ENCODE data around the gene DPP9.
"Not testable (repeated sequence)": the region's sequence is repeated elsewhere in the genome, so short reads cannot be mapped to it uniquely, and the experiment has no call there.

The DPP9 gene

DNA sequence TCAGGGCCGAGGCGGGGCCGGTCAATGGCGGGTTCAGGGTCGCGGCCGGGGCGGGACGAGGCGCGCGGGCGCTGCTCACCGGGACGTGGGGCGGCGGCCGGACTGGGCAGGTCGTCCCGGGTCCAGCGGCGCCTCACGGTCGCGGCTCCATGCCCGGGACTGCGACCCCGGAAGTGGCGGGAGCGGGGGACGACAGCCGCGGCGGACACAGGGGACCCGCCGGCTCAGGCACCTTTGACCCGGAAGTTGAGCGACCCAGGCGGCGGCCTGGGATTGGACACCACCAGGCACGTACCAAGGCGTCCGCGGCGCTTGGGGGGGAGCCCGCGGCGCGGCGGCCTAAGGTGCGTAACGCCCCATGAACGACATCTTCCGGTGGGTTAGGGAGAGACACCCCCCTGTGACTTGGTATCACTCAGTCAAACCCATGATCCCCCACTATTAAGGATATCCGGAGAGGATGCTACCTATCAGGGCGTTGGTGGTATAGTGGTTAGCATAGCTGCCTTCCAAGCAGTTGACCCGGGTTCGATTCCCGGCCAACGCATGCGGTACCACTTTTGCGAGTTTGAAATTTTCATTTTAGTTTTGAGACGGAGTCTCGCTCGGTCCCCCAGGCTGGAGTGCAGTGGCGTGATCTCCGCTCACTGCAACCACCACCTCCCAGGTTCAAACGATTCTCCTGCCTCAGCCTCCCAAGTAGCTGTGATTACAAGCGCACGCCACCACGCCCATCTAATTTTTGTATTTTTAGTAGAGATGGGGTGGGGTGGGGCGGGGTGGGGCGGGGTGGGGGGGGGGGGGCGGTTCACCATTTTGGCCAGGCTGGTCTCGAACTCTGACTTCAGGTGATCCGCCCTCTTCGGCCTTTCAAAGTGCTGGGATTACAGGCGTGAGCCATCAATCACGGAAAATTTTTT lies at the start of gene DPP9:
DPP9 (minus strand) TSS at position 248 of the 920 bp plus-strand sequence. CDS start 3,936 bp downstream, outside the sequence.
- peak; percentile 98 for DNase-seq

GRCh38 chr19:4773047-4773640 lies 49.5 kb upstream of the DPP9 start:
- no peak for DNase-seq

- DNase-seq: no peak
These were observed 48.9 kb upstream of the DPP9 start for GRCh38 chr19:4772566-4772965.

- DNase-seq: peak; percentile 91
These were observed 45.5 kb upstream of the DPP9 start for GRCh38 chr19:4768934-4769777.

DNA sequence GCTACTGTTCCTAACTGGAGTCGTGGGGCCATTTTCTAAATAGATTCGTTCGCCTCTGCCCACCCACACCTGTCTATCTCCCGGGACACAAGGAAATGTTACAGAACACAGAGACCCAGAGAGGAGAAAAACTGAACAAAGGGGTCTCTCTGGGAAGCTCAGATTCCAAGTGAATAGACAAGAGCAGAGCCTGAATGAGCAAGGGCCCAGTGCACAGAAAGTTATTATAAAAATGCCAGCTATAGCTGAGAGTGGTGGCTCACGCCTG lies 40.7 kb upstream of the DPP9 start:
- no peak for DNase-seq

GRCh38 chr19:4763021-4763420 lies 39.4 kb upstream of the DPP9 start:
- no peak for DNase-seq

DNA sequence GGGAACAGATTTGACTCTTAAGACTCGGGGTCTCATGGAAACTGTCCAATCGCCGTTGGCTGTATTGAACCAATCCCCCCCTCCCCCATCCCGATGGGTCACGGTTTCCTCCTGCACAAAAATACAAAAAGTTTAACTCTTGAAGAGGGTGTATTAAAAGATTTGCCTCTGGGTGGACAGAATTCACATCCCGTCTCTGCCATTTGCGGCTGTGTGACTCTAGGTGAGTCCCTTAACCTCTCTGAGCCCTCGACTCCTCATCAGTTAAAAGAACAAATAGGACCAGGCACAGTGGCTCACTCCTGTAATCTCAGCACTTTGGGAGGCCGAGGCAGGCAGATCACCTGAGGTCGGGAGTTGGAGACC lies 36.6 kb upstream of the DPP9 start:
- no peak for DNase-seq

- peak; percentile 92 for DNase-seq
These were observed 36.0 kb upstream of the DPP9 start for GRCh38 chr19:4759388-4760284.

DNA sequence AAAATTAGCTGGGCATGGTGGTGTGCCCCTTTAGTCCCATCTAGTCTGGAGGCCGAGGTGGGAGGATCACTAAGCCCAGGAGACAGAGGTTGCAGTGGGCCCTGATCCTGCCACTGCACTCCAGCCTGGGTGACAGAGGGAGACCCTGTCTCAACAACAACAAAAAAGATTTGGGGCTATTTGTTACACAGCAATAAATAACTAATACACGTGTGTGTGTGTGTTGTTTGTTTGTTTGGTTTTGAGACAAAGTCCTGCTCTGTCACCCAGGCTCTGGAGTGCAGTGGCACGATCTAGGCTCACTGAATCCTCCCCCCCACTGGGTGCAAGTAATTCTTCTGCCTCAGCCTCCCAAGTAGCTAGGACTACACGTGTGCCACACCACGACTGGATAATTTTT lies 35.0 kb upstream of the DPP9 start:
- no peak for DNase-seq

DNA sequence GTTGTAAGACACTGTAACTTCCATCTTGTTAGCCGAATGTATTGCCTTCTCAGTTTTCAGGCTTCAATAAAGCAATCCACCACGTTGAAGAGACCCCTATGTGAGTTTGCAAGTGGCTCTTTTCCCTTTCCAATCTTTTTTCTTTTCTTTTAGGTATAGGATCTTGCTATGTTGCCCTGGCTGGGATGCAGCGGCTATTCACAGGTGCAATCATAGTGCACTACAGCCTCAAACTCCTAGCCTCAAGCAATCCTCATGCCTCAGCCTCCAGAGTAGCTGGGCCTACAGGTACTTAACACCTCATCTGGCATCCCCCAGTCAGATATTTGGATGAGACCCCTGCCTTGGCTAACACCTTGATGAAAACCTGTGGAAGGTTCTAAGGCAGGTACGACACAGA lies 34.4 kb upstream of the DPP9 start:
- DNase-seq: no peak

DNA sequence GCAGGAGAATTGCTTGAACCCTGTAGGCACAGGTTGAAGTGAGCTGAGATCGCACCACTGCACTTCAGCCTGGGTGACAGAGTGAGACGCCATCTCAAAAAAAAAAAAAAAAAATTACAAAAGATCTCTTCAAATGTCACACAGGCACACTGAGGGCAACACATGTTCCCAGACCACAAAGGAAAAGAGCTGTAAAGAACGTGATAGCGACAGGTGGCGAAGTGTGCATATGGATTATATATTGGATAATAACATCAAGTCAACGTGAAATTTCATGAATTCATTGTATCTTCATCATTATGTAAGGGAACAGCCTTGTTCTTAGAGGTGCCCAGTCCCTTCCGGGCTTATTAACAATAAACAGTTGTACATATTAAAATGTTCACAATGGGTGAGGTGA lies 31.8 kb upstream of the DPP9 start:
- DNase-seq: no peak

GRCh38 chr19:4754248-4754647 lies 30.6 kb upstream of the DPP9 start:
- no peak for DNase-seq

DNA sequence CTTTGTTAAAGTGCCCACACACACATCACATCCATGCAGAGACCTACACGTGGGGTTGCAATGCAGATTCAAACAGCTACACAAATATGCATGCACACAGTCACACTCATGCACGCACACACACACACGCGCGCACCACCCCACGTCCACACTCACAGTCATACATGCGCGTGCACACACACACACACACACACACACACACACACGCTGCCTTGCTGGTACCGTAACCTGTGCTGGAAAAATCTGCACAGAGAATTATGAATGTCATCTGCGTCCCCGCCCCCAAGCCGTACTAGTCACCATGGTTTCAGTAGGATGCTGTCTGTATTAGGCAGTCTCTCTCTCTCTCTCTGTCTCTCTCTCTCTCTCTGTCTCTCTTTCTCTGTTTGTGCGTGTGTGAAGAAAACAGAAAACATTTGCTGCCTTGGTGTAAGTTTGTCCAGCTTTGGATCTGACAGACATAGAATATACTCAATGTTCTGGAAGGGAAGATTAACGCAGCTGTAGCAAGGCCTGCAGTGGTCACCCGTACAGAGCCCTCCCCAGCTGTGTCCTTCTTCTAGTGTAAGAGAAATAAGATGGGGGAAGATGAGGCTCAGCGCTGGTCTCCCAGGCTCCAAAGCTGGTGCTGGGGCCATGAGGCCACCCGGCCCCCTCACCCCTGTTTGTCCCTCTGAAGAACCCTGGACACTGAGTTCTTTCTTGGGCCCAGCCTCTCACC lies 26.4 kb upstream of the DPP9 start:
- DNase-seq: no peak

GRCh38 chr19:4748589-4748988 lies 24.9 kb upstream of the DPP9 start:
- no peak for DNase-seq

GRCh38 chr19:4748185-4748584 lies 24.5 kb upstream of the DPP9 start:
- DNase-seq: no peak

DNA sequence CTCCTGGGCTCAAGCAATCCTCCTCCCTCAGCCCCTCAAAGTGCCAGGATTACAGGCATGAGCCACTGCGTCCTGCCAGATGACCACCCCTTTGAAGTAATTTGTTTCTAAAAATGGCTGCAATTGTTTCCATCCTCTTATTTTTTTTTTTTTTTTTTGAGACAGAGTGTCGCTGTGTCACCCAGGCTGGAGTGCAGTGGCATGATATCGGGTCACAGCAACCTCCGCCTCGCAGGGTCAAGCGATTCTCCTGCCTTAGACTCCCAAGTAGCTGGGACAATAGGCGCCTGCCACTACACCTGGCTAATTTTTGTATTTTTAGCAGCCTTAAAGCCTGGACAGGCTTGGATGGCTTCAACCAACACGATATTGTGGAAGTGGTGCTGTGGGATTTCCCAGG lies 22.3 kb upstream of the DPP9 start:
- no peak for DNase-seq

GRCh38 chr19:4745175-4745574 lies 21.5 kb upstream of the DPP9 start:
- DNase-seq: not testable (repeated sequence)

- peak; percentile 64 for DNase-seq
These were observed 21.0 kb upstream of the DPP9 start for GRCh38 chr19:4744451-4745174.

DNA sequence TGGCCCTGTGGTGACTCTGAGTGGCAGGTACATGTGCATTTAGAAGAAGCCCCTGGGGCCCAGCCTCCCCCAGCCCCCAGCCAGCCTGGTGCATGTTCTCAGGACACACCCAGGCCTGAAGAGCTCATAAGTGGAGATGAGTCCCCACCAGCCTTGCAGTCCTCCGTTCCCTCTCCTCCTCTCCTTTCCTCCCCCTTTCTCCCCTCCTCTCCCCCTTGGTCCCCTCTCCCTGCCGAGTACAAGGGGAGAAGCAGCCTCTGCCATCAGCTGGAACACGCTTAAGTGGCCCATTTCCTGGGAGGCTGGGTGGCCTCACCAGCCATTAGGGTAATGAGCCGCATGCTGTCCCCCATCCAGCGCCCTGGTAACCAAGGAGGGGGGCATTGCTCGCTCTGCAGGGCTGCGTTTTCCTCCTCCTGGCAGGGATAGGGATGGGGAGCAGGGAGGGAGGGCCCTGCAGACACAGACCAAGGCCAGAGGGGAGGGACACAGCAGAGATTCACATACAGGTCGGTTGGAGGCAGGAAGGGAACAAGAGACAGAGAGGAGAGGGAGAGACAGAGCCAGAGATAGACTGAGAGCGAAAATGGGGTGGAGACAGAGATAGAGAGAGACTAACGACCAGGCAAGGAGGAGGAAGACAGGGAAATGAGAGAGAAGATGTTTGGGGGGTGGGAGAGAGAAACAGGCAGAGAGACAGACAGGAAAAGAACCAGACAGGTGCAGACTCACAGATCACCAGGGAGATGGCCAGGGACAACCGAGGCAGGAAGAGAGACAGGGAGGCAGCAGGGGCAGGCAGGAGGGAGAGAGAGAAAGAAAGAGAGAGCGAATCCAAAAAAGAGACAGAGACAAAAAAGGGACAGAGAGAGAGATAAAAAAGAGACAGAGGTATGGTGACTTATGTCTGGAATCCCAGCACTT lies 19.3 kb upstream of the DPP9 start:
- no peak for DNase-seq

DNA sequence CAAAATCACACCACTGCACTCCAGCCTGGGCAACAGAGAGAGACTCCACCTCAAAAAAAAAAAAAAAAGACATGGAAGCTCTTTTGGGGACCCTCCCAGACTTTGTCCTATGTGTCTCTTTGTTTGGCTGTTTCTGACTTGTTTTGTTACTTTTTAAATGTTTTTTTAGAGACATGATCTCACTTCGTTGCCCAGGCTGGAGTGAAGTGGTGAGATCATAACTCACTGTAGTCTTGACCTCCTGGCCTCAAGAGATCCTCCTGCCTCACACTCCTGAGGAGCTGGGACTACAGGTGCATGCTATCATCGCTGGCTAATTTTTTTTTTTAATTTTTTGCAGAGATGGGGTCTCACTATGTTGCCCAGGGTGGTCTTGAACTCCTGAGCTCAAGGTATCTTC lies 16.4 kb upstream of the DPP9 start:
- no peak for DNase-seq

All from femur (tissue), 1 donor.